Endothelial cell of umbilical vein (primary cell): ENCODE data around the gene CTNND2. TPM values are rescaled to one million over a fixed set of nuclear protein-coding genes. Genes with fewer than 3 reads are reported as not detected.

Experiments
- BruUV-seq: library from RNA; stranded (reverse); fragments of 400-500 nt; replicated peaks from 2 replicates; lab custom pipeline; 2021; lab: Mats Ljungman, UMichigan
- CTCF ChIA-PET: fragments of 300-600, 350-600 bp; sonication (Branson Sonifier 250); formaldehyde crosslinking; loops from one replicate; lab custom pipeline; 2021; ENCODE audit warnings: antibody characterized with exemption, inconsistent platforms; lab: Charles Lee
- POLR2A ChIA-PET: fragments of 300-600, 350-600 bp; sonication (Branson Sonifier 250); formaldehyde crosslinking; loops from one replicate; lab custom pipeline; 2021; ENCODE audit warnings: antibody characterized with exemption, inconsistent platforms; lab: Charles Lee
- DNase-seq: peaks from one replicate; pipeline ENCODE4 v3.0.0-alpha.2; 2011; ENCODE audit warnings: low read depth, low spot score
- FAIRE-seq: peaks from 2 replicates; lab custom pipeline; 2011; peaks lifted over from hg19 to GRCh38; lab: Jason Lieb, UNC
- H2AFZ ChIP-seq: 2 replicates; pipeline ENCODE4 v1.6.0; 2012; ENCODE audit warnings: low read depth, low read length, control low read depth, inconsistent platforms
- H3K27ac ChIP-seq: 2 replicates; pipeline ENCODE4 v1.5.1; 2011; ENCODE audit warnings: low read depth, mild to moderate bottlenecking, control low read depth, low read length, moderate library complexity; ENCODE audit not compliant: insufficient read depth
- H3K27me3 ChIP-seq, 2 experiments: 2 replicates each; pipeline versions ENCODE4 v1.6.0 to v1.6.1; 2011; ENCODE audit warnings: low read length in 2 of 2, mixed read lengths in 1 of 2; ENCODE audit not compliant: control insufficient read depth in 2 of 2, insufficient read depth in 2 of 2
- H3K36me3 ChIP-seq, 2 experiments: 2 replicates in 1 of 2; 3 replicates in 1 of 2; pipeline ENCODE4 v1.5.1; 2011; ENCODE audit warnings: low read length in 2 of 2, mild to moderate bottlenecking in 1 of 2, moderate library complexity in 1 of 2; ENCODE audit not compliant: control insufficient read depth in 2 of 2, insufficient read depth in 2 of 2; ENCODE audit errors: extremely low read depth in 1 of 2
- H3K4me1 ChIP-seq: 3 replicates; pipeline ENCODE4 v1.5.1; 2011; ENCODE audit warnings: mild to moderate bottlenecking, low read length; ENCODE audit not compliant: control insufficient read depth, insufficient read depth; ENCODE audit errors: extremely low read depth
- H3K4me2 ChIP-seq: 2 replicates; pipeline ENCODE4 v1.6.1; 2011; ENCODE audit warnings: low read length, control low read depth, mixed read lengths; ENCODE audit not compliant: insufficient read depth
- H3K4me3 ChIP-seq, 3 experiments: fragments of 200-600 bp in 1 of 3; sonication (generic), shearing (Covaris generic) in 1 of 3; replicated peaks in 1 of 3; 2 replicates each; pipeline ENCODE4 v1.5.1; 2011 to 2016; ENCODE audit warnings: control low read depth in 3 of 3, low read length in 3 of 3, mild to moderate bottlenecking in 2 of 3, inconsistent platforms in 1 of 3, low read depth in 1 of 3, moderate library complexity in 1 of 3; ENCODE audit not compliant: insufficient read depth in 1 of 3
- H3K79me2 ChIP-seq: 2 replicates; pipeline ENCODE4 v1.6.0; 2012; ENCODE audit warnings: low read length, inconsistent platforms; ENCODE audit not compliant: control insufficient read depth, insufficient read depth
- H3K9ac ChIP-seq: replicated peaks from 2 replicates; pipeline ENCODE3; 2011; ENCODE audit warnings: low read length, control low read depth; ENCODE audit not compliant: insufficient read depth; ENCODE audit errors: extremely low read depth
- H3K9me1 ChIP-seq: replicated peaks from 3 replicates; pipeline ENCODE4 v1.6.0; 2011; ENCODE audit warnings: mild to moderate bottlenecking, low read length; ENCODE audit not compliant: control insufficient read depth, insufficient read depth; ENCODE audit errors: extremely low read depth
- H3K9me3 ChIP-seq: replicated peaks from 2 replicates; pipeline ENCODE4 v1.5.1; 2012; ENCODE audit warnings: low read length, inconsistent platforms; ENCODE audit not compliant: control insufficient read depth, insufficient read depth
- H4K20me1 ChIP-seq: replicated peaks from 2 replicates; pipeline ENCODE3; 2011; ENCODE audit warnings: mild to moderate bottlenecking, low read length; ENCODE audit not compliant: control insufficient read depth, insufficient read depth; ENCODE audit errors: extremely low read depth
- CTCF ChIP-seq, 2 donors: IDR thresholded peaks; 1 replicate in 1 of 2; 2 replicates in 1 of 2; pipeline ENCODE4 v1.5.1; 2011; ENCODE audit warnings: low read length in 2 of 2, mild to moderate bottlenecking in 2 of 2, moderate library complexity in 2 of 2, control low read depth in 1 of 2, inconsistent platforms in 1 of 2, low read depth in 1 of 2; ENCODE audit not compliant: insufficient read depth in 1 of 2; ENCODE audit errors: extremely low read depth in 1 of 2
- EZH2 ChIP-seq: IDR thresholded peaks from 2 replicates; pipeline ENCODE4 v1.6.1; 2012; ENCODE audit warnings: borderline replicate concordance, low read depth, mild to moderate bottlenecking, moderate library complexity, low read length, inconsistent platforms; ENCODE audit not compliant: severe bottlenecking
- FOS ChIP-seq: IDR thresholded peaks from 2 replicates; pipeline ENCODE4 v1.6.1; 2011; ENCODE audit warnings: mild to moderate bottlenecking, low read length, moderate library complexity, borderline replicate concordance; ENCODE audit not compliant: insufficient read depth
- GATA2 ChIP-seq: IDR thresholded peaks from 2 replicates; pipeline ENCODE4 v1.7.0; 2011; ENCODE audit warnings: low read depth, mild to moderate bottlenecking, moderate library complexity, mixed read lengths, low read length; ENCODE audit not compliant: insufficient read length, insufficient read depth
- JUN ChIP-seq: IDR thresholded peaks from 2 replicates; pipeline ENCODE4 v1.6.1; 2011; ENCODE audit warnings: borderline replicate concordance, low read depth; ENCODE audit not compliant: insufficient read length, insufficient read depth
- MAX ChIP-seq: IDR thresholded peaks from 2 replicates; pipeline ENCODE4 v1.6.1; 2011; ENCODE audit not compliant: insufficient read depth, insufficient read length
- MYC ChIP-seq: IDR thresholded peaks from one replicate; pipeline ENCODE4 v1.6.1; 2011; ENCODE audit warnings: mild to moderate bottlenecking, low read depth, low read length
- POLR2A ChIP-seq: IDR thresholded peaks from 2 replicates; pipeline ENCODE4 v1.6.1; 2012; ENCODE audit warnings: low read depth, mild to moderate bottlenecking, control low read depth, low read length
- POLR2AphosphoS5 ChIP-seq: IDR thresholded peaks from 2 replicates; pipeline ENCODE4 v1.6.1; 2012; ENCODE audit warnings: low read depth, mild to moderate bottlenecking, control low read depth, low read length, moderate library complexity; ENCODE audit not compliant: insufficient read depth
- dilution Hi-C: fragments of 300-500 bp; cut with MboI; formaldehyde crosslinking; loops from one replicate; pipeline ENCODE4 v1.15.0; 2019; ENCODE audit warnings: low sequenced_read_pairs; ENCODE audit not compliant: extremely low pct_ligation_motif_present
- intact Hi-C: fragments of 100-400 bp; cut with micrococcal nuclease; formaldehyde crosslinking; loops from one replicate; pipeline ENCODE4 v1.10.0; 2022
- polyA plus RNA-seq, 4 experiments: library from polyadenylated mRNA; depleted of rRNA in 3 of 4; stranded (reverse) in 3 of 4; unstranded in 1 of 4; fragments of >200 nt; gene quantifications; 2 replicates each; pipeline versions ENCODE4 v1.2.1 to v1.2.3, GENCODE V29; 2011 to 2012; ENCODE audit warnings: missing spikeins in 1 of 4
- total RNA-seq: library from RNA; stranded (reverse); gene quantifications from 2 replicates; pipeline ENCODE4 v1.2.3, GENCODE V29; 2021

The CTNND2 gene
- total and polyA plus RNA-seq, 2 donors (not counting 3 experiments of a cell fraction or from before 2014, with no cell fraction given), result not detected

GRCh38 chr5:11709021-11709420, 195.2 kb downstream of the CTNND2 start:
- no TSS peak for BruUV-seq
- Histone ChIP-seq H3K9me3 (peaks cover 2% of the 10 kb centered on the region), H2AFZ (no peak overlapping the region), H3K9me1 (no peaks in the 10 kb centered on the region), H3K4me2 (no peak overlapping the region), H3K4me1 (no peaks in the 10 kb centered on the region), H3K36me3 (no peaks in the 10 kb centered on the region), H3K79me2 (no peaks in the 10 kb centered on the region), H3K27me3 (no peaks in the 10 kb centered on the region), H3K27ac (no peak overlapping the region), H3K9ac (no peak overlapping the region), H4K20me1 (no peaks in the 10 kb centered on the region), H3K4me3 (no peak overlapping the region)
- dilution Hi-C loops, result no loop called here
- DNase-seq (no peak), FAIRE-seq (no peak)
- TF ChIP-seq POLR2AphosphoS5 (no peak), EZH2 (no peak), JUN (no peak), MAX (no peak), CTCF (IDR thresholded peaks at IDR 0.05; ENCODE audit: extremely low read depth in 1 of 2, insufficient read depth in 1 of 2, low read depth in 1 of 2, low read length in 2 of 2) (no peak), FOS (no peak), POLR2A (no peak), GATA2 (no peak), MYC (no peak)
- intact Hi-C loops, result no loop called here
- ChIA-PET POLR2A (no interaction called here), CTCF (no interaction called here)
